DOHH2 (cell line): ENCODE data around the gene HPSE.

Experiments
- H3F3A ChIP-seq: fragments of 200-600 bp; sonication (generic), shearing (Covaris generic); 2 replicates; pipeline ENCODE4 v1.6.0; 2016; ENCODE audit warnings: antibody characterized with exemption, mild to moderate bottlenecking; ENCODE audit not compliant: control insufficient read depth, insufficient read depth
- H3K27ac ChIP-seq: fragments of 200-600 bp; sonication (generic); 2 replicates; pipeline ENCODE4 v1.5.1; 2014; ENCODE audit warnings: low read depth, mild to moderate bottlenecking, low read length, moderate library complexity
- H3K27me3 ChIP-seq: fragments of 200-600 bp; sonication (generic); 2 replicates; pipeline ENCODE4 v1.6.1; 2014; ENCODE audit warnings: mild to moderate bottlenecking, low read length, mixed read lengths; ENCODE audit not compliant: control insufficient read depth
- H3K36me3 ChIP-seq: fragments of 200-600 bp; sonication (generic); 2 replicates; pipeline ENCODE4 v1.6.1; 2014; ENCODE audit warnings: mild to moderate bottlenecking, low read length, moderate library complexity, mixed read lengths; ENCODE audit not compliant: control insufficient read depth
- H3K4me1 ChIP-seq: fragments of 200-600 bp; sonication (generic); 2 replicates; pipeline ENCODE4 v1.6.1; 2014; ENCODE audit warnings: mild to moderate bottlenecking, low read length, mixed read lengths; ENCODE audit not compliant: control insufficient read depth
- H3K4me2 ChIP-seq: fragments of 200-600 bp; sonication (generic); 2 replicates; pipeline ENCODE4 v1.6.0; 2014; ENCODE audit warnings: mild to moderate bottlenecking, low read length, moderate library complexity
- H3K4me3 ChIP-seq: fragments of 200-600 bp; sonication (generic); 2 replicates; pipeline ENCODE4 v1.5.1; 2014; ENCODE audit warnings: mild to moderate bottlenecking, low read length, mixed read lengths
- H3K79me2 ChIP-seq: fragments of 200-600 bp; sonication (generic); 2 replicates; pipeline ENCODE4 v1.6.1; 2014; ENCODE audit warnings: mild to moderate bottlenecking, low read length, mixed read lengths; ENCODE audit not compliant: control insufficient read depth
- H3K9me2 ChIP-seq: fragments of 200-600 bp; sonication (generic); replicated peaks from 2 replicates; pipeline ENCODE4 v1.6.1; 2014; ENCODE audit warnings: mild to moderate bottlenecking, low read length, mixed read lengths; ENCODE audit not compliant: control insufficient read depth
- H3K9me3 ChIP-seq: fragments of 200-600 bp; sonication (generic); 2 replicates; pipeline ENCODE4 v1.6.1; 2014; ENCODE audit warnings: antibody characterized with exemption, low read length, mixed read lengths; ENCODE audit not compliant: control insufficient read depth, insufficient read depth
- H4K20me1 ChIP-seq: fragments of 200-600 bp; sonication (generic); 2 replicates; pipeline ENCODE4 v1.6.0; 2014; ENCODE audit warnings: low read depth, mild to moderate bottlenecking, antibody characterized with exemption, low read length, moderate library complexity; ENCODE audit not compliant: control insufficient read depth, insufficient read depth
- EZH2phosphoT487 ChIP-seq: fragments of 200-600 bp; sonication (generic); IDR thresholded peaks from 2 replicates; pipeline ENCODE4 v1.6.1; 2017; ENCODE audit warnings: borderline replicate concordance, mild to moderate bottlenecking, antibody characterized with exemption, low read length, moderate library complexity, mixed read lengths
- TF ChIP-seq, protein P1 (sequence below): fragments of 200-600 bp; sonication (generic); IDR thresholded peaks from one replicate; pipeline ENCODE4 v1.5.1; 2014; ENCODE audit warnings: antibody characterized with exemption, mild to moderate bottlenecking, low read depth, low read length; ENCODE audit not compliant: poor library complexity, severe bottlenecking

Gene HPSE

DNA sequence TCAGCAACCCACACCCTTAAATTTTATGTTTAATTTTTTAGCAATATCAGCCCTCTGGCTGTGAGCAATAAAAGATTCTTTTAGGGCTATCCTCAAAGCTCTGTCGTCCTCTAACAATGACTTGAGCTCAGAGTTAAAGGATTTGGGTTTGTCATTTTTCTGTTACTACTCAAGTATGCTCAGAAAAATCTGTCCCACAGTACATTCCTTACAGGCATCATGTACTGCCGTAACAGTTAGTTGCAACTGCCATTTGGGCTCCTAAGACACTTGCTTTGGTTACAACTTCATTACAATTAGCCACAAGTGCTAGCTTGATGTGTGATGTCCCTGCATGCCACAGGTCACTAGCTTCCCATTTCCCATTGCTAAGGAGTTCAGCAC lies 83.2 kb downstream of the HPSE start:
- H3K4me1 ChIP-seq = peaks cover 19% of the 10 kb centered on the region
- no peak overlapping the region for H3K27ac ChIP-seq
- H3F3A ChIP-seq = no peaks in the 10 kb centered on the region
- TF ChIP-seq, protein P1, sequence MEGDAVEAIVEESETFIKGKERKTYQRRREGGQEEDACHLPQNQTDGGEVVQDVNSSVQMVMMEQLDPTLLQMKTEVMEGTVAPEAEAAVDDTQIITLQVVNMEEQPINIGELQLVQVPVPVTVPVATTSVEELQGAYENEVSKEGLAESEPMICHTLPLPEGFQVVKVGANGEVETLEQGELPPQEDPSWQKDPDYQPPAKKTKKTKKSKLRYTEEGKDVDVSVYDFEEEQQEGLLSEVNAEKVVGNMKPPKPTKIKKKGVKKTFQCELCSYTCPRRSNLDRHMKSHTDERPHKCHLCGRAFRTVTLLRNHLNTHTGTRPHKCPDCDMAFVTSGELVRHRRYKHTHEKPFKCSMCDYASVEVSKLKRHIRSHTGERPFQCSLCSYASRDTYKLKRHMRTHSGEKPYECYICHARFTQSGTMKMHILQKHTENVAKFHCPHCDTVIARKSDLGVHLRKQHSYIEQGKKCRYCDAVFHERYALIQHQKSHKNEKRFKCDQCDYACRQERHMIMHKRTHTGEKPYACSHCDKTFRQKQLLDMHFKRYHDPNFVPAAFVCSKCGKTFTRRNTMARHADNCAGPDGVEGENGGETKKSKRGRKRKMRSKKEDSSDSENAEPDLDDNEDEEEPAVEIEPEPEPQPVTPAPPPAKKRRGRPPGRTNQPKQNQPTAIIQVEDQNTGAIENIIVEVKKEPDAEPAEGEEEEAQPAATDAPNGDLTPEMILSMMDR = no peak
- TF ChIP-seq EZH2phosphoT487 = no peak
- no peaks in the 10 kb centered on the region for H4K20me1 ChIP-seq
- no peak overlapping the region for H3K4me2 ChIP-seq
- H3K36me3 ChIP-seq = no peaks in the 10 kb centered on the region
- H3K27me3 ChIP-seq = no peaks in the 10 kb centered on the region
- H3K79me2 ChIP-seq = no peaks in the 10 kb centered on the region
- H3K9me2 ChIP-seq = no peaks in the 10 kb centered on the region
- no peak overlapping the region for H3K4me3 ChIP-seq
- H3K9me3 ChIP-seq = no peaks in the 10 kb centered on the region

DNA sequence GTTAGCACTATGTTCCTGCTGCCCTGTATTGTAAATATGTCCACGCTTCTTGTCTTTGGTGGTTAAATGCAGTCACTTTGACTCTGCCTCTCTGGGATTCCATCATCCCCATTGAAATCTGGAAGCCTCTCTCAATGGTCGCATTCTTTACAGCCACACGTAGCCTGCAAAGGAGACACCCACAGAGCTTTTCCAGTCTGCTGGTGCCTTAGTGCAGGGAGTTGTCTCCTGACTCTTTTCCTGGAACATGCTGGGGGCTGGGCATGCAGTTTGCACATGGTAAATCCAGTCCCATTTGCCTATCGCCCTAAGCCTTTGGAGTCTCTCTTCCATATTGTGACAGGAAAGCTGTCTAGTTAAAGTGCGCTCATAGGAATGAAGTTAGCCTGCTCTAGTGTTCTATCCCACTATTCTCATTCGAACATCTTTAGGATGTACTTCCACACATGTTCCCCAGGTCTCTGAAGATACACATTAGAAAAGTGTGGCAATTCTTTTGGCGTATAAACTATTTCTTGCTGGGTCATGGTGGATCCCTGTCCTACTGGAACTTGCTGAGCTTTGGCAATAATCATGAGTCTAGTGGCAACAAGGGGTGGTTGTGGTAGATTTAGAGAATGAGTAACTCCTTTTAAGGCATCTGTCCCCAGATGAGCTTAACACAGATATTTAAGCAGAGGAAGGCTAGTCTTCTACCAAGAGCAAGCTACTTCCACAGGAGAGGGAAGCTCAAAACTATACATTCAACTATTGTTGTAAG lies 83.8 kb downstream of the HPSE start:
- peaks cover 14% of the 10 kb centered on the region for H3K4me1 ChIP-seq
- H3K79me2 ChIP-seq = no peaks in the 10 kb centered on the region
- H3K27me3 ChIP-seq = no peaks in the 10 kb centered on the region
- no peaks in the 10 kb centered on the region for H3K9me2 ChIP-seq
- TF ChIP-seq, protein P1 = no peak
- H4K20me1 ChIP-seq = no peaks in the 10 kb centered on the region
- H3K36me3 ChIP-seq = no peaks in the 10 kb centered on the region
- H3F3A ChIP-seq = no peaks in the 10 kb centered on the region
- H3K9me3 ChIP-seq = no peaks in the 10 kb centered on the region
- no peak overlapping the region for H3K27ac ChIP-seq
- H3K4me2 ChIP-seq = no peak overlapping the region
- no peak overlapping the region for H3K4me3 ChIP-seq

DNA sequence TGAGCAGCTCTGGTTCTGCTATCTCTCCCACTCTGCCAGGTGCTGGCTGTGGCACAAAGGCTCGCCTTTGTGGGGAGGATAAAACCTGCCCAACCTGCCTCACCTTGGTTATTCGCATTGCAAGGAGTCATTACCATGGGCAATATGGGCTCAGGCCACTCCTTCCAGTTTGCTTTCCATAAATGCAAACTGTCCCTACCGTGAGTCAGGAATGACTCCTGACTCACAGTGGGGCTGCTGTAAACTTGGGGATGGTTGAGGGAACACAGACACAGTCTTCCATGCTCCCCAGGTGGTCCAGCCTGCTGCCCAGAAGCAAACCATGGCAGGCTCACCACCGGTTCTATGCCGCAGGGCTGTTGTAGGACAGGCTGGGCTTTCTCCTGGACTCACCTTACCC lies 86.2 kb downstream of the HPSE start:
- H3K4me1 ChIP-seq = peaks cover 10% of the 10 kb centered on the region
- H4K20me1 ChIP-seq = no peaks in the 10 kb centered on the region
- H3F3A ChIP-seq = no peaks in the 10 kb centered on the region
- H3K27ac ChIP-seq = no peak overlapping the region
- H3K9me3 ChIP-seq = no peaks in the 10 kb centered on the region
- no peak for TF ChIP-seq EZH2phosphoT487
- TF ChIP-seq, protein P1 = no peak
- H3K4me2 ChIP-seq = no peak overlapping the region
- no peaks in the 10 kb centered on the region for H3K9me2 ChIP-seq
- H3K4me3 ChIP-seq = no peak overlapping the region
- H3K36me3 ChIP-seq = no peaks in the 10 kb centered on the region
- H3K27me3 ChIP-seq = no peaks in the 10 kb centered on the region
- H3K79me2 ChIP-seq = no peaks in the 10 kb centered on the region
